ENCODE results near the gene DCAF5.
"Not testable (repeated sequence)": the region's sequence is repeated elsewhere in the genome, so short reads cannot be mapped to it uniquely, and the experiment has no call there.

Gene DCAF5, protein sequence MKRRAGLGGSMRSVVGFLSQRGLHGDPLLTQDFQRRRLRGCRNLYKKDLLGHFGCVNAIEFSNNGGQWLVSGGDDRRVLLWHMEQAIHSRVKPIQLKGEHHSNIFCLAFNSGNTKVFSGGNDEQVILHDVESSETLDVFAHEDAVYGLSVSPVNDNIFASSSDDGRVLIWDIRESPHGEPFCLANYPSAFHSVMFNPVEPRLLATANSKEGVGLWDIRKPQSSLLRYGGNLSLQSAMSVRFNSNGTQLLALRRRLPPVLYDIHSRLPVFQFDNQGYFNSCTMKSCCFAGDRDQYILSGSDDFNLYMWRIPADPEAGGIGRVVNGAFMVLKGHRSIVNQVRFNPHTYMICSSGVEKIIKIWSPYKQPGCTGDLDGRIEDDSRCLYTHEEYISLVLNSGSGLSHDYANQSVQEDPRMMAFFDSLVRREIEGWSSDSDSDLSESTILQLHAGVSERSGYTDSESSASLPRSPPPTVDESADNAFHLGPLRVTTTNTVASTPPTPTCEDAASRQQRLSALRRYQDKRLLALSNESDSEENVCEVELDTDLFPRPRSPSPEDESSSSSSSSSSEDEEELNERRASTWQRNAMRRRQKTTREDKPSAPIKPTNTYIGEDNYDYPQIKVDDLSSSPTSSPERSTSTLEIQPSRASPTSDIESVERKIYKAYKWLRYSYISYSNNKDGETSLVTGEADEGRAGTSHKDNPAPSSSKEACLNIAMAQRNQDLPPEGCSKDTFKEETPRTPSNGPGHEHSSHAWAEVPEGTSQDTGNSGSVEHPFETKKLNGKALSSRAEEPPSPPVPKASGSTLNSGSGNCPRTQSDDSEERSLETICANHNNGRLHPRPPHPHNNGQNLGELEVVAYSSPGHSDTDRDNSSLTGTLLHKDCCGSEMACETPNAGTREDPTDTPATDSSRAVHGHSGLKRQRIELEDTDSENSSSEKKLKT

DNA sequence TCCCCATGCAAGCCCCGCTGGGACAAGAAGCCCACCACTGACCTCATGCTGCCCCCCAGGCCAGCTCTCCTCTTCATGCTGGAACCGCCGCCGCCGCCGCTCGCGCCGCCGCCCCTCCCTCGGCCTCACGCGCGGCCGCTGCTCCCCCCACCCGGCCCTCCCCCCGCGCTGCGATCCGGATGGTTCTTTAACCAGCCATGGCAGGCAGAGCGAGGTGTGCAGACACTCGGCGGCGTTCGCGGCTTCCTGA is at the start of gene DCAF5:
DCAF5 (minus strand) TSS at position 218 of the 250 bp plus-strand sequence; CDS start at position 77, 141 bp downstream.
- DNase-seq: no peak

GRCh38 chr14:69199786-69200185 is 46.9 kb upstream of the DCAF5 start:
- DNase-seq: no peak

GRCh38 chr14:69193721-69194120 is 40.8 kb upstream of the DCAF5 start:
- DNase-seq: no peak

DNA sequence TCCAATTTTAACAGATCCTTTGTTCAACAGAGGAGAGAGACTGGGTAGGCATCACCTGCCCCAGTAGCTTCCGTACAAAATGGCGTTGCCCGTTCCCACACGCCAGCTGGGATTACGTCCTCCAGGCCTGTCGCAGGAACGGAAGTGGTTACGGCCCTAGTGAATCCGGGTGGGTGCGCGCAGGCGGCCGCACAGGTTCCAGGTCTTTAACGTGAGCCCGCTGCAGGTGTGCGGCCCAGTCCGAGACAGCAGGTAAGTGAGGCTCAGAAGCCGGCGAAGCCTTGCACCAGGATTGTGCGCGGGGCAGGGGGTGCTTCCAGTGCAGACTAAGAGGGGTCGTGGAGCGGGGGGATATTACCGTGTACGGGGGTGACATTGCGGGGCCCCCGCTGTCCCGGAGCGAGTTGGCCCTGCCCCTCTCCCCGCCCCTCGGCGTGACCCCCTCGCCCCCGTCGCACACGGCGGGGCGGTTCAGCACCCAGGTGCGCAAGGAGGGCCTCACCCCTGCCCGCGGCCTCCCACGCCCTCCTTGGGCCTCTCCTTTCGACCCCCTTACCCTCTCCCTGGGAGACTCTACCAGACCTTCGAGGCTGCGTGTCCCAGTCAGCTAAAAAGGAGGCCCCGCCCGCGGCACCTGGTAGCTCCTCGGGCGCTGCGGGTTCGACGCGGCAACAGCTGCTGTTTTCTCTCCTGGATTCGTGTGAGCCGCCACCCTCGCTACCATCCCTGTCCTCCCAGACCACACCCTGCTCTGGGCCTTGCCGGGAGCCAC is 38.6 kb upstream of the DCAF5 start, which contains the start of gene EXD2:
EXD2 (plus strand) TSS at position 159 of the 772 bp plus-strand sequence. CDS start 17,973 bp downstream, outside the sequence.
- peak; percentile 97 for DNase-seq

GRCh38 chr14:69190191-69190590 is 37.3 kb upstream of the DCAF5 start:
- DNase-seq: no peak

- DNase-seq: no peak
These were observed 30.8 kb upstream of the DCAF5 start for GRCh38 chr14:69183735-69184134.

GRCh38 chr14:69182580-69182979 is 29.7 kb upstream of the DCAF5 start:
- not testable (repeated sequence) for DNase-seq

- DNase-seq: no peak
These were observed 28.6 kb upstream of the DCAF5 start for GRCh38 chr14:69181491-69181890.

GRCh38 chr14:69175130-69175529 is 22.2 kb upstream of the DCAF5 start:
- no peak for DNase-seq

GRCh38 chr14:69171569-69171968 is 18.6 kb upstream of the DCAF5 start:
- DNase-seq: no peak

DNA sequence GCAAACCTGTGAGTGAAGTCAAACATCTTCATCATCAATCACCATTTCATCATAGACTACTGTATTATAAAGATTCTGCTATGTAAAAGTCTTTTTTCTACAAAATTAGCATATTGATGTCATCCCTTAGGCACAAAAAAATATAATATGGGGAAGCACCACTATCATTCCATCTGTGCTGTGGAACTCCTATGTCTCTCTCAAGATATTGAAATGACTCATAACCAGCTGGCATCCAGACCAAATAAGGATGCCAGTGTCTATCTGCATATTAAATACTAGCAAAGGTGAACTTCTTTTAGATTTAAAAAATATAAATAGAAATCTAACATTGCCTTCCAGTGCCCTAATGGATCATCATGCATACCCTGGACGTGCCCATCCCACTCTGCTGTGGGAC is 17.9 kb upstream of the DCAF5 start:
- DNase-seq: no peak

DNA sequence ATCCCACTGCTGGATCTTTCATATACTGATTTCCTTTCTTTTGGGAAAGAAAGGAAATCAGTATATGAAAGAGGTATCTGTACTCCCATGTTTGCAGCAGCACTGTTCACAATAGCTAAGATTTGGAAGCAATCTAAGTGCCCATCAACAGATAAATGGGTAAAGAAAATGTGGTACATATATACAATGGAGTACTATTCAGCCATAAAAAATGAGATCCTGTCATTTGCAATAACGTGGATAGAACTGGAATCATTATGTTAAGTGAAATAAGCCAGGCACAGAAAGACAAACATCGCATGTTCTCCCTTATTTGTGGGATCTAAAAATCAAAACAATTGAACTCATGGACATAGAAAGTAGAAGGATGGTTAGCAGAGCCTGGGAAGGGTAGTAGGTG is 12.9 kb upstream of the DCAF5 start:
- DNase-seq: not testable (repeated sequence)

- no peak for DNase-seq
These were observed 8.7 kb upstream of the DCAF5 start for GRCh38 chr14:69161590-69161989.

- DNase-seq: no peak
These were observed 3.3 kb upstream of the DCAF5 start for GRCh38 chr14:69156224-69156623.

GRCh38 chr14:69154779-69155178 is 1.9 kb upstream of the DCAF5 start:
- no peak for DNase-seq

GRCh38 chr14:69153873-69154270 is 953 bp upstream of the DCAF5 start:
- no peak for DNase-seq

- DNase-seq: peak; percentile 94
These were observed 393 bp upstream of the DCAF5 start for GRCh38 chr14:69153152-69153872.

DNA sequence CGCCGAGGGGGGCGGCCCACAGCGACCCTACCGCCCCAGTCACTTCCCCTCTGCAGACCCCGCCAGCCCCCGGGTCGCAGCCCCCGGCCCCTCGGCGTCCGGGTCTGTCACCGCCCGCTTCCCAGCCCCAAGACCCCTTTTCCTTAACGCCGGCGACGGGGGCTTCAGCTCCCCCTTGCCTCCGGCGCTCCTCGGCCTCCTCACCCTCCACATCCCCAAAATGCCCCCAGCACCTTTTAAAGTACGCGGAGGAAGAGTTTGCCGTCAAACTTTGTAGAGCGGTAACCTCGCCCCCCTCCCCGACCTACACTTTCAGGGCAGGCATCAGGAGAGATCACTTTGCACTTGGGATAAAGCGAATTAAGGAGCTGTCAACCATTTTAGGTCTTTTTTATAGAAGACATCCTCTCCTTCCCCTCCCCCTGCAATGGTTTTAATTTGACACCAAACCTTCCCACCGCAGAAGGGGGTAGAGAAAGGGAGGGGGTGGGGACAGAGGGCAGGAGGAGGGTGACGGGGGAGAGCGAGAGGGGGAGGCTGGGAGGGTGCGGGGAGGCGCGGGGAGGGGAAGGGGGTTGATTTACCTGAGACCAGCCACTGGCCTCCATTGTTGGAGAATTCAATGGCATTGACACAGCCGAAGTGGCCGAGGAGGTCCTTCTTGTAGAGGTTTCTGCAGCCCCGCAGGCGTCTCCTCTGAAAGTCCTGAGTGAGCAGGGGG is 578 bp downstream of the DCAF5 start:
- peak; percentile 65 for DNase-seq

DNA sequence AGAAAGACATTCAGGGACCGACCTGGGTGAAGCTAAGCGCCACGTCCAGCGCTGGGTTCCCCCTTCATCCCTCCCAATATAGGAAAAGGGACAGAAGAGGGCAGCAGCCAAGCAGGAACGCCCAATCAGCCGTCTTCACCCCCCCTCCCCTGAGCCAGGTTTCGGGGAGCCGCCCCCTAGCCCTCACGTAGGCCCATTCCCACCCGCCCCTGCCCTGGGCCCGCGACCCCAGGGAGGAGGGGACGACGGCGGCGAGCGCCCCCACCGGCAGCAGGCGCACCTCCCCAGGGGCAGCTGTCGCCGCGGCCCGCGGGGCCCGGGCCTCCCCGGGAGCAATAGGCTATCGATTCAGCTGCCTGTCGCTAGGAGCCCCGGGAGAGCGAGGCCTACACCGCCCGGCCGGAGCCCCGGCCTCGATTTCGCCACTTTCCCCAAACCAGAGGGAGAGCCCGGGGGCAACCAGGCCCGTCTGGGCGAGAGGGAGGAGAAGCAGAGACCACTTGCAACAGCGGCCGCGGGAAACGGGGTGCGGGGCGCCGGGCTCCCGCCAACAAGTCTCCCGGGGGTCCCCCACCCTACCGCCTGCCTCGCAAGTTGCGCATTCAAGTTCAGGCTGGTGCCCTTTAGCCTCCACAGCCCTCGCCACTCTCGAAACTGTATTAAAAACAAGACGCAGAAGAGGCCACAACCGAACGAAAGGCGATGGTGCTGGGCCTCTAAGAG is 1.3 kb downstream of the DCAF5 start:
- peak; percentile 71 for DNase-seq

GRCh38 chr14:69149461-69150244 is 3.3 kb downstream of the DCAF5 start:
- DNase-seq: no peak

Measured in NCI-H345 (cell line).